ENCODE data around the gene OR8B4. TPM values are rescaled to one million over a fixed set of nuclear protein-coding genes. Genes with fewer than 3 reads are reported as not detected.

The OR8B4 gene
- total and polyA plus RNA-seq, 10 of the 15 experiments (the other 5 are each of a cell fraction or from before 2014, with no cell fraction given), result not detected

DNA sequence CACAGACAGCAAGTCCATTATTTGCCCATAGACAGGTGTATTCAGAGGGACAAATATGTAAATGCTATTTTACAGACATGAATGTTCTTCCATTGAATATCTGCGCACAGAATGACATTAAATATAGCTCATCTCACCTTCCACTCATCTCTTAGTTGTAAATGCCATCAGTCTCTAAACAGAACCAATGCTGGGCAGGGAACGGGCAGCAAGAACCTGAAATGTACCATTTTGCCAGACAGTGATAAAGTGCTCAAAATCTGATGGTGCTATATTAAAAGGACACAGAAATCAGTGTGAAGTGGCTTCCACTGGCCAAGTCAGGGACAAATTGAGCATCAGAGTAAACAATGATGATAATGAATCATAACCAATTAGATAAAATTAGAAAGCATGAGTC lies 10.0 kb upstream of the OR8B4 start (continued):
- TF ChIP-seq GABPA (IDR thresholded peaks at IDR 0.05; ENCODE audit: low read depth) (no peak), RB1 (IDR thresholded peaks at IDR 0.05; ENCODE audit: borderline replicate concordance) (no peak), POU2F2 (IDR thresholded peaks at IDR 0.05; ENCODE audit: borderline replicate concordance, low read depth, low read length) (no peak)

GRCh38 chr11:124429599-124429998 lies 4.9 kb upstream of the OR8B4 start:
- no peaks in the 10 kb centered on the region; the same call in 2 of the 3 replicates for H3K9me3 ChIP-seq (replicated peaks; ENCODE audit: control insufficient read depth, insufficient read depth, low read length)
- no peak overlapping the region for H3K4me3 ChIP-seq
- H3K9ac ChIP-seq (ENCODE audit: control insufficient read depth, insufficient read depth, low read length), result no peak overlapping the region
- no peak overlapping the region for H2AFZ ChIP-seq (ENCODE audit: control insufficient read depth, low read depth, low read length)
- ChIA-PET RAD21 (ENCODE audit: unreplicated experiment) (interaction anchor here (1.1 kb wide), 1 partner anchor 14 kb away, joined by 3 read pairs; no protein-coding TSS in a partner anchor), SMC1A (ENCODE audit: uncharacterized antibody, unreplicated experiment) (interaction anchor here (1.7 kb wide), 1 partner anchor 28 kb away, joined by 3 read pairs; no protein-coding TSS in a partner anchor), CTCF (interaction anchor here (1.7 kb wide), 1 partner anchor 14 kb away, joined by 5 read pairs; no protein-coding TSS in a partner anchor), POLR2A (no interaction called here)
- H3K4me1 ChIP-seq (ENCODE audit: control insufficient read depth, insufficient read depth, low read length), result no peaks in the 10 kb centered on the region
- H3K79me2 ChIP-seq (ENCODE audit: control insufficient read depth, insufficient read depth, low read length), result no peaks in the 10 kb centered on the region
- DNase-seq (ENCODE audit: low read depth, low spot score) (no peak), FAIRE-seq (no peak), ATAC-seq (no peak)
- no peaks in the 10 kb centered on the region for H4K20me1 ChIP-seq (ENCODE audit: control insufficient read depth, insufficient read depth)
- 26% methylated on average over 2 of the region's 2 CpGs for WGBS (ENCODE audit: insufficient coverage, insufficient replicate concordance, low lambda C conversion rate, missing lambda C conversion rate)
- BruUV-seq (replicated peaks), result no TSS peak
- no peak for TF ChIP-seq EZH2 (IDR thresholded peaks at IDR 0.05; ENCODE audit: borderline replicate concordance, control insufficient read depth, low read depth, low read length)
- H3K27ac ChIP-seq (ENCODE audit: control insufficient read depth, insufficient read depth), result no peak overlapping the region
- no peaks in the 10 kb centered on the region for H3K36me3 ChIP-seq (ENCODE audit: control insufficient read depth in 2 of 2, insufficient read depth in 2 of 2, low read length in 1 of 2)
- intact Hi-C loops (cut with micrococcal nuclease; ENCODE audit: unreplicated experiment), result no loop called here
- in situ Hi-C loops (cut with MboI), result no loop called here
- H3K4me2 ChIP-seq (ENCODE audit: control insufficient read depth, insufficient read depth), result no peak overlapping the region
- no peaks in the 10 kb centered on the region; a peak in 2 of 4 replicates for H3K27me3 ChIP-seq (replicated peaks in 1 of 2; ENCODE audit: control insufficient read depth in 2 of 2, insufficient read depth in 2 of 2, low read length in 1 of 2)

GRCh38 chr11:124421043-124421442 lies 3.6 kb downstream of the OR8B4 start:
- intact Hi-C loops (cut with micrococcal nuclease; ENCODE audit: unreplicated experiment), result no loop called here
- no peak for TF ChIP-seq KLF5 (IDR thresholded peaks at IDR 0.05; ENCODE audit: partially characterized antibody)
- TF ChIP-seq ASH2L (IDR thresholded peaks at IDR 0.05; ENCODE audit: borderline replicate concordance, low read depth), result no peak
- TF ChIP-seq BCL3 (IDR thresholded peaks at IDR 0.05; ENCODE audit: borderline replicate concordance, insufficient read depth, low read depth, low read length, poor library complexity, severe bottlenecking), result no peak
- no peak for TF ChIP-seq POU2F2 (IDR thresholded peaks at IDR 0.05; ENCODE audit: borderline replicate concordance, low read depth, low read length)
- TF ChIP-seq CUX1 (IDR thresholded peaks at IDR 0.05; ENCODE audit: insufficient replicate concordance, low read depth, low read length), result no peak
- TF ChIP-seq GABPA (IDR thresholded peaks at IDR 0.05; ENCODE audit: low read depth), result no peak

More at GRCh38 chr11:124421043-124421442, 3.6 kb downstream of the OR8B4 start:
- ChIA-PET CTCF (no interaction called here), POLR2A (no interaction called here), RAD21 (ENCODE audit: unreplicated experiment) (no interaction called here), SMC1A (ENCODE audit: uncharacterized antibody, unreplicated experiment) (interaction anchor here (2.3 kb wide), 1 partner anchor 10 kb away, joined by 6 read pairs; no protein-coding TSS in a partner anchor)
- H3K4me2 ChIP-seq (ENCODE audit: control insufficient read depth, insufficient read depth), result no peak overlapping the region
- H3K9ac ChIP-seq (ENCODE audit: control insufficient read depth, insufficient read depth, low read length), result no peak overlapping the region
- no peak for FAIRE-seq
- no peak overlapping the region for H2AFZ ChIP-seq (ENCODE audit: control insufficient read depth, low read depth, low read length)
- no peaks in the 10 kb centered on the region for H3K4me1 ChIP-seq (ENCODE audit: control insufficient read depth, insufficient read depth, low read length)
- no peak overlapping the region for H3K27ac ChIP-seq (ENCODE audit: control insufficient read depth, insufficient read depth)
- ATAC-seq, result no peak
- WGBS (ENCODE audit: insufficient coverage, insufficient replicate concordance, low lambda C conversion rate, missing lambda C conversion rate), result 57% methylated on average over 4 of the region's 4 CpGs
- H3K4me3 ChIP-seq, result no peak overlapping the region
- H3K79me2 ChIP-seq (ENCODE audit: control insufficient read depth, insufficient read depth, low read length), result no peaks in the 10 kb centered on the region
- no peaks in the 10 kb centered on the region for H3K9me3 ChIP-seq (replicated peaks; ENCODE audit: control insufficient read depth, insufficient read depth, low read length)
- no peaks in the 10 kb centered on the region; the same call in 1 of the 2 replicates for H4K20me1 ChIP-seq (ENCODE audit: control insufficient read depth, insufficient read depth)
- peaks cover 0 to 2% of the 10 kb centered on the region in 2 experiments; a peak in 1 of 4 replicates for H3K27me3 ChIP-seq (replicated peaks in 1 of 2; ENCODE audit: control insufficient read depth in 2 of 2, insufficient read depth in 2 of 2, low read length in 1 of 2)
- H3K36me3 ChIP-seq (ENCODE audit: control insufficient read depth in 2 of 2, insufficient read depth in 2 of 2, low read length in 1 of 2), result no peaks in the 10 kb centered on the region
- BruUV-seq (replicated peaks), result no TSS peak
- in situ Hi-C loops (cut with MboI), result loop anchor here (25.0 kb wide), 1 partner anchor 416 kb away; no protein-coding TSS in a partner anchor
- no peak for DNase-seq (ENCODE audit: low read depth, low spot score)
